H1 (cell line): ENCODE data around the gene LPCAT1.

ENCODE experiments used
- CBX8 ChIP-seq: fragments of 300-800, 300-1000 bp; sonication (generic); IDR thresholded peaks from 2 replicates; pipeline ENCODE4 v1.7.1; 2016; ENCODE audit warnings: low read depth, low read length, borderline replicate concordance
- EZH2 ChIP-seq: fragments of 200-600 bp; sonication (generic); IDR thresholded peaks from 2 replicates; pipeline ENCODE4 v1.7.1; 2012; ENCODE audit warnings: low read depth, mild to moderate bottlenecking, moderate library complexity, low read length, inconsistent platforms; ENCODE audit not compliant: severe bottlenecking
- FOSL1 ChIP-seq: IDR thresholded peaks from 2 replicates; pipeline ENCODE4 v1.6.1; 2011; ENCODE audit warnings: mild to moderate bottlenecking, low read depth, low read length, moderate library complexity; ENCODE audit not compliant: insufficient read depth
- POLR2A ChIP-seq, 2 experiments: IDR thresholded peaks; 1 replicate in 1 of 2; 2 replicates in 1 of 2; pipeline ENCODE4 v1.6.1; 2011; ENCODE audit warnings: low read depth in 2 of 2, low read length in 2 of 2, mild to moderate bottlenecking in 2 of 2; ENCODE audit errors: control extremely low read depth in 1 of 2
- RFX5 ChIP-seq: IDR thresholded peaks from 2 replicates; pipeline ENCODE4 v1.6.1; 2011; ENCODE audit warnings: low read depth, low read length, improper control_type of control experiment, borderline replicate concordance
- RXRA ChIP-seq: IDR thresholded peaks from 2 replicates; pipeline ENCODE4 v1.6.1; 2011; ENCODE audit warnings: low read depth, mild to moderate bottlenecking, low read length, moderate library complexity; ENCODE audit not compliant: insufficient read depth
- TAF1 ChIP-seq: IDR thresholded peaks from 2 replicates; pipeline ENCODE4 v1.6.1; 2011; ENCODE audit warnings: mild to moderate bottlenecking, low read depth, low read length
- TF ChIP-seq, protein P1 (sequence below), 3 experiments: IDR thresholded peaks; 1 replicate in 2 of 3; 2 replicates in 1 of 3; pipeline versions ENCODE4 v1.5.1 to v1.6.1; 2011; ENCODE audit warnings: low read length in 3 of 3, mild to moderate bottlenecking in 3 of 3, inconsistent platforms in 2 of 3, low read depth in 1 of 3, moderate library complexity in 1 of 3; ENCODE audit not compliant: insufficient read depth in 1 of 3; ENCODE audit errors: control extremely low read depth in 1 of 3

DNA sequence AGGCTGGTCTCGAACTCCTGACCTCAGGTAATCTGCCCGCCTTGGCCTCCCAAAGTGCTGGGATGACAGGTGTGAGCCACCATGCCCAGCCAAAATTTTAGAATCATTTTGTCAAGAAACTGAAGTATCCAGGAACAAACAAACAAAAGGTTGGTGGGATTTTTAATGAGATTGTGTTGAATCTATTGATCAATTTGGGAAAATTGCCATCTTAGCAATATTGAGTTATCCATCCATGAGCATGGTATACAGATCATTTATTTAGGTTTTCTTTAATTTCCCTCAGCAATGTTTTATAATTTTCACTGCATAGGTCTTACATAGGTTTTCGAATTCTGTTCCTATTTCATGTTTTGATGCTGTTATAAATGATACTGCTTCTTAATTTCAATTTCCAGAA lies 5.7 kb upstream of the LPCAT1 start:
- TF ChIP-seq, protein P1, sequence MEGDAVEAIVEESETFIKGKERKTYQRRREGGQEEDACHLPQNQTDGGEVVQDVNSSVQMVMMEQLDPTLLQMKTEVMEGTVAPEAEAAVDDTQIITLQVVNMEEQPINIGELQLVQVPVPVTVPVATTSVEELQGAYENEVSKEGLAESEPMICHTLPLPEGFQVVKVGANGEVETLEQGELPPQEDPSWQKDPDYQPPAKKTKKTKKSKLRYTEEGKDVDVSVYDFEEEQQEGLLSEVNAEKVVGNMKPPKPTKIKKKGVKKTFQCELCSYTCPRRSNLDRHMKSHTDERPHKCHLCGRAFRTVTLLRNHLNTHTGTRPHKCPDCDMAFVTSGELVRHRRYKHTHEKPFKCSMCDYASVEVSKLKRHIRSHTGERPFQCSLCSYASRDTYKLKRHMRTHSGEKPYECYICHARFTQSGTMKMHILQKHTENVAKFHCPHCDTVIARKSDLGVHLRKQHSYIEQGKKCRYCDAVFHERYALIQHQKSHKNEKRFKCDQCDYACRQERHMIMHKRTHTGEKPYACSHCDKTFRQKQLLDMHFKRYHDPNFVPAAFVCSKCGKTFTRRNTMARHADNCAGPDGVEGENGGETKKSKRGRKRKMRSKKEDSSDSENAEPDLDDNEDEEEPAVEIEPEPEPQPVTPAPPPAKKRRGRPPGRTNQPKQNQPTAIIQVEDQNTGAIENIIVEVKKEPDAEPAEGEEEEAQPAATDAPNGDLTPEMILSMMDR (IDR thresholded peaks at IDR 0.05; ENCODE audit: control extremely low read depth in 1 of 3, insufficient read depth in 1 of 3, low read depth in 1 of 3, low read length in 3 of 3): no peak
- TF ChIP-seq TAF1 (no peak), POLR2A (IDR thresholded peaks at IDR 0.05; ENCODE audit: control extremely low read depth in 1 of 2, low read depth in 2 of 2, low read length in 2 of 2) (no peak), FOSL1 (no peak), CBX8 (no peak), RFX5 (no peak), RXRA (no peak), EZH2 (no peak)
